Measurements from ENCODE around the gene FUS.

DNA sequence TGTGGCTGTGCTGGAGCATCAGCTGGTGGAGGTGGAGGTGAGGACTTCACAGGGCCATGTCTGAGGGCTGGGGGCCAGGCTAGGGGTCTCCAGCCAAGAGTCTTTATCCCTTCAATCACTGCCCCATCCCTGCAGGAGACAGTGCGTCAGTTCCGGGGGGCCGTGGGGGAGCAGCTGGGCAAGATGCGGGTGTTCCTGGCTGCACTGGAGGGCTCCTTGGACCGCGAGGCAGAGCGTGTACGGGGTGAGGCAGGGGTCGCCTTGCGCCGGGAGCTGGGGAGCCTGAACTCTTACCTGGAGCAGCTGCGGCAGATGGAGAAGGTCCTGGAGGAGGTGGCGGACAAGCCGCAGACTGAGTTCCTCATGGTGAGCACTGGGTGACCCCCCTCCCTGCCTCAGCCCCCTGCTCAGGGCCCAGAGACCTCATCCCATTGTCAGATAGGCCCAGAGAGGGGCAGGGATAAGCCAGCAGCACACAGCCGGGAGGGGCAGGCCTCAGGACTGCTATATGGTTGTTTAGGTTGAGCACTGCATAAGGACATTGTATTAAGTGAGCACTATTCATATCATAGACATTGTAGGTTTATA lies 39.3 kb downstream of the FUS start:
- TF ChIP-seq ONECUT2 (CRISPR knock-in tag; IDR thresholded peaks at IDR 0.05), result no peak
- no peak for TF ChIP-seq IKZF4 (CRISPR knock-in tag; IDR thresholded peaks at IDR 0.05; ENCODE audit: borderline replicate concordance, low read depth, not compliant biosample characterization)
- TF ChIP-seq, protein P1, sequence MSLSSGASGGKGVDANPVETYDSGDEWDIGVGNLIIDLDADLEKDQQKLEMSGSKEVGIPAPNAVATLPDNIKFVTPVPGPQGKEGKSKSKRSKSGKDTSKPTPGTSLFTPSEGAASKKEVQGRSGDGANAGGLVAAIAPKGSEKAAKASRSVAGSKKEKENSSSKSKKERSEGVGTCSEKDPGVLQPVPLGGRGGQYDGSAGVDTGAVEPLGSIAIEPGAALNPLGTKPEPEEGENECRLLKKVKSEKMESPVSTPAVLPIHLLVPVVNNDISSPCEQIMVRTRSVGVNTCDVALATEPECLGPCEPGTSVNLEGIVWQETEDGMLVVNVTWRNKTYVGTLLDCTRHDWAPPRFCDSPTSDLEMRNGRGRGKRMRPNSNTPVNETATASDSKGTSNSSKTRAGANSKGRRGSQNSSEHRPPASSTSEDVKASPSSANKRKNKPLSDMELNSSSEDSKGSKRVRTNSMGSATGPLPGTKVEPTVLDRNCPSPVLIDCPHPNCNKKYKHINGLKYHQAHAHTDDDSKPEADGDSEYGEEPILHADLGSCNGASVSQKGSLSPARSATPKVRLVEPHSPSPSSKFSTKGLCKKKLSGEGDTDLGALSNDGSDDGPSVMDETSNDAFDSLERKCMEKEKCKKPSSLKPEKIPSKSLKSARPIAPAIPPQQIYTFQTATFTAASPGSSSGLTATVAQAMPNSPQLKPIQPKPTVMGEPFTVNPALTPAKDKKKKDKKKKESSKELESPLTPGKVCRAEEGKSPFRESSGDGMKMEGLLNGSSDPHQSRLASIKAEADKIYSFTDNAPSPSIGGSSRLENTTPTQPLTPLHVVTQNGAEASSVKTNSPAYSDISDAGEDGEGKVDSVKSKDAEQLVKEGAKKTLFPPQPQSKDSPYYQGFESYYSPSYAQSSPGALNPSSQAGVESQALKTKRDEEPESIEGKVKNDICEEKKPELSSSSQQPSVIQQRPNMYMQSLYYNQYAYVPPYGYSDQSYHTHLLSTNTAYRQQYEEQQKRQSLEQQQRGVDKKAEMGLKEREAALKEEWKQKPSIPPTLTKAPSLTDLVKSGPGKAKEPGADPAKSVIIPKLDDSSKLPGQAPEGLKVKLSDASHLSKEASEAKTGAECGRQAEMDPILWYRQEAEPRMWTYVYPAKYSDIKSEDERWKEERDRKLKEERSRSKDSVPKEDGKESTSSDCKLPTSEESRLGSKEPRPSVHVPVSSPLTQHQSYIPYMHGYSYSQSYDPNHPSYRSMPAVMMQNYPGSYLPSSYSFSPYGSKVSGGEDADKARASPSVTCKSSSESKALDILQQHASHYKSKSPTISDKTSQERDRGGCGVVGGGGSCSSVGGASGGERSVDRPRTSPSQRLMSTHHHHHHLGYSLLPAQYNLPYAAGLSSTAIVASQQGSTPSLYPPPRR (CRISPR knock-in tag; IDR thresholded peaks at IDR 0.05; ENCODE audit: borderline replicate concordance), result no peak
- no peak for TF ChIP-seq ZSCAN21 (CRISPR knock-in tag; IDR thresholded peaks at IDR 0.05; ENCODE audit: borderline replicate concordance)
- TF ChIP-seq POLR2AphosphoS5 (IDR thresholded peaks at IDR 0.05; ENCODE audit: low read depth, low read length), result no peak
- TF ChIP-seq, protein P2, sequence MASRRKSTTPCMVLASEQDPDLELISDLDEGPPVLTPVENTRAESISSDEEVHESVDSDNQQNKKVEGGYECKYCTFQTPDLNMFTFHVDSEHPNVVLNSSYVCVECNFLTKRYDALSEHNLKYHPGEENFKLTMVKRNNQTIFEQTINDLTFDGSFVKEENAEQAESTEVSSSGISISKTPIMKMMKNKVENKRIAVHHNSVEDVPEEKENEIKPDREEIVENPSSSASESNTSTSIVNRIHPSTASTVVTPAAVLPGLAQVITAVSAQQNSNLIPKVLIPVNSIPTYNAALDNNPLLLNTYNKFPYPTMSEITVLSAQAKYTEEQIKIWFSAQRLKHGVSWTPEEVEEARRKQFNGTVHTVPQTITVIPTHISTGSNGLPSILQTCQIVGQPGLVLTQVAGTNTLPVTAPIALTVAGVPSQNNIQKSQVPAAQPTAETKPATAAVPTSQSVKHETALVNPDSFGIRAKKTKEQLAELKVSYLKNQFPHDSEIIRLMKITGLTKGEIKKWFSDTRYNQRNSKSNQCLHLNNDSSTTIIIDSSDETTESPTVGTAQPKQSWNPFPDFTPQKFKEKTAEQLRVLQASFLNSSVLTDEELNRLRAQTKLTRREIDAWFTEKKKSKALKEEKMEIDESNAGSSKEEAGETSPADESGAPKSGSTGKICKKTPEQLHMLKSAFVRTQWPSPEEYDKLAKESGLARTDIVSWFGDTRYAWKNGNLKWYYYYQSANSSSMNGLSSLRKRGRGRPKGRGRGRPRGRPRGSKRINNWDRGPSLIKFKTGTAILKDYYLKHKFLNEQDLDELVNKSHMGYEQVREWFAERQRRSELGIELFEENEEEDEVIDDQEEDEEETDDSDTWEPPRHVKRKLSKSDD (CRISPR knock-in tag; IDR thresholded peaks at IDR 0.05; ENCODE audit: low read depth), result no peak
- no peak for TF ChIP-seq POLR2A (IDR thresholded peaks at IDR 0.05; ENCODE audit: insufficient read depth in 1 of 2, low read depth in 2 of 2, low read length in 2 of 2)

Measured in HepG2 (cell line).